HEK293 (cell line): Measurements from ENCODE around the gene RAB10.

Experiments used
- ATF2 ChIP-seq: fragments of 450-650 bp; formaldehyde crosslinking; IDR thresholded peaks from 2 replicates; pipeline ENCODE4 v1.5.1; 2016; ENCODE audit warnings: missing biosample characterization, missing genetic modification characterization, low read depth
- CTCF ChIP-seq: fragments of 450-650 bp; formaldehyde crosslinking; IDR thresholded peaks from 2 replicates; pipeline ENCODE4 v1.5.1; 2016; ENCODE audit warnings: missing biosample characterization, missing genetic modification characterization
- HOXC10 ChIP-seq: sonication (generic); formaldehyde crosslinking; IDR thresholded peaks from 2 replicates; pipeline ENCODE4 v1.8.1; 2023; ENCODE audit warnings: mild to moderate bottlenecking, missing genetic modification reagents
- PRDM10 ChIP-seq: fragments of 450-650 bp; formaldehyde crosslinking; IDR thresholded peaks from 2 replicates; pipeline ENCODE4 v1.5.1; 2016; ENCODE audit warnings: missing biosample characterization, missing genetic modification characterization
- ZBTB10 ChIP-seq: fragments of 450-650 bp; formaldehyde crosslinking; IDR thresholded peaks from 2 replicates; pipeline ENCODE4 v1.5.1; 2016; ENCODE audit warnings: missing biosample characterization, missing genetic modification characterization
- ZNF140 ChIP-seq: fragments of 450-650 bp; formaldehyde crosslinking; IDR thresholded peaks from 2 replicates; pipeline ENCODE4 v1.5.1; 2016; ENCODE audit warnings: missing biosample characterization, missing genetic modification characterization
- ZNF239 ChIP-seq: fragments of 450-650 bp; formaldehyde crosslinking; IDR thresholded peaks from 2 replicates; pipeline ENCODE4 v1.5.1; 2016; ENCODE audit warnings: missing biosample characterization, missing genetic modification characterization
- ZNF292 ChIP-seq: fragments of 450-650 bp; formaldehyde crosslinking; IDR thresholded peaks from 2 replicates; pipeline ENCODE4 v1.5.1; 2016; ENCODE audit warnings: low read depth, missing biosample characterization, missing genetic modification characterization, borderline replicate concordance
- ZNF433 ChIP-seq: fragments of 450-650 bp; formaldehyde crosslinking; IDR thresholded peaks from 2 replicates; pipeline ENCODE4 v1.5.1; 2016; ENCODE audit warnings: missing biosample characterization, missing genetic modification characterization, low read depth
- ZNF501 ChIP-seq: fragments of 450-650 bp; formaldehyde crosslinking; IDR thresholded peaks from 2 replicates; pipeline ENCODE4 v1.5.1; 2016; ENCODE audit warnings: missing biosample characterization, missing genetic modification characterization
- ZNF549 ChIP-seq: fragments of 450-650 bp; IDR thresholded peaks from 2 replicates; pipeline ENCODE4 v1.5.1; 2018; ENCODE audit warnings: missing biosample characterization, missing genetic modification characterization, mild to moderate bottlenecking, inconsistent platforms, moderate library complexity
- ZSCAN23 ChIP-seq: fragments of 450-650 bp; formaldehyde crosslinking; IDR thresholded peaks from 2 replicates; pipeline ENCODE4 v1.5.1; 2016; ENCODE audit warnings: missing biosample characterization, missing genetic modification characterization

- no peak for TF ChIP-seq ZNF140 (tag by site-specific recombination)
- TF ChIP-seq HOXC10 (CRISPR knock-in tag): no peak
- TF ChIP-seq PRDM10 (tag by site-specific recombination): no peak
- no peak for TF ChIP-seq CTCF (tag by site-specific recombination)
- no peak for TF ChIP-seq ZNF501 (tag by site-specific recombination)
- TF ChIP-seq ZSCAN23 (tag by site-specific recombination): no peak
- no peak for TF ChIP-seq ZBTB10 (tag by site-specific recombination)
- no peak for TF ChIP-seq ZNF239 (tag by site-specific recombination)
- no peak for TF ChIP-seq ZNF549 (tag by site-specific recombination)
- no peak for TF ChIP-seq ZNF292 (tag by site-specific recombination)
- no peak for TF ChIP-seq ATF2 (tag by site-specific recombination)
- TF ChIP-seq ZNF433: no peak
Measured at GRCh38 chr2:25992556-25992955, 41.3 kb upstream of the RAB10 start.
